HG03565 (cell line): ENCODE results near the gene PCSK2.

ENCODE experiments used
- ATAC-seq: cut with Tn5 transposase; IDR thresholded peaks from one replicate; pipeline ENCODE4 v1.9.1; 2021; ENCODE audit warnings: mild to moderate bottlenecking, moderate library complexity; ENCODE audit not compliant: unreplicated experiment

PCSK2 gene

GRCh38 chr20:17470521-17470920 is 243.7 kb downstream of the PCSK2 start:
- no peak for ATAC-seq

GRCh38 chr20:17470973-17471372 is 244.1 kb downstream of the PCSK2 start:
- no peak for ATAC-seq

- ATAC-seq = no peak
Measured at GRCh38 chr20:17471606-17472187, 244.9 kb downstream of the PCSK2 start.

- no peak for ATAC-seq
Measured at GRCh38 chr20:17473659-17474058, 246.8 kb downstream of the PCSK2 start.

- no peak for ATAC-seq
Measured at GRCh38 chr20:17479063-17479657, 252.3 kb downstream of the PCSK2 start.

- ATAC-seq = no peak
Measured at GRCh38 chr20:17480696-17481095, 253.9 kb downstream of the PCSK2 start.

GRCh38 chr20:17481661-17482060 is 254.8 kb downstream of the PCSK2 start:
- ATAC-seq = no peak

GRCh38 chr20:17482536-17482935 is 255.7 kb downstream of the PCSK2 start:
- ATAC-seq = no peak

GRCh38 chr20:17485017-17485416 is 258.2 kb downstream of the PCSK2 start:
- no peak for ATAC-seq

GRCh38 chr20:17488916-17489600 is 262.2 kb downstream of the PCSK2 start:
- no peak for ATAC-seq

GRCh38 chr20:17490501-17490900 is 263.7 kb downstream of the PCSK2 start:
- no peak for ATAC-seq

- no peak for ATAC-seq
Measured at GRCh38 chr20:17491041-17491440, 264.2 kb downstream of the PCSK2 start.

- ATAC-seq = no peak
Measured at GRCh38 chr20:17491488-17491887, 264.6 kb downstream of the PCSK2 start.

- ATAC-seq = no peak
Measured at GRCh38 chr20:17493173-17493572, 266.3 kb downstream of the PCSK2 start.

- no peak for ATAC-seq
Measured at GRCh38 chr20:17494201-17494600, 267.4 kb downstream of the PCSK2 start.

GRCh38 chr20:17495826-17496225 is 269.0 kb downstream of the PCSK2 start:
- ATAC-seq = no peak

- no peak for ATAC-seq
Measured at GRCh38 chr20:17497821-17498580, 271.2 kb downstream of the PCSK2 start.

- no peak for ATAC-seq
Measured at GRCh38 chr20:17498641-17499040, 271.8 kb downstream of the PCSK2 start.

GRCh38 chr20:17499041-17499440 is 272.2 kb downstream of the PCSK2 start:
- no peak for ATAC-seq

GRCh38 chr20:17500271-17500670 is 273.4 kb downstream of the PCSK2 start:
- ATAC-seq = no peak

GRCh38 chr20:17500826-17501225 is 274.0 kb downstream of the PCSK2 start:
- no peak for ATAC-seq

GRCh38 chr20:17501701-17502100 is 274.9 kb downstream of the PCSK2 start:
- no peak for ATAC-seq
